K562 (cell line): ENCODE data around the gene YPEL3. TPM values are rescaled to one million over a fixed set of nuclear protein-coding genes. Genes with fewer than 3 reads are reported as not detected.

ENCODE experiments used
- ATF7 ChIP-seq: fragments of 450-650 bp; IDR thresholded peaks from 2 replicates; pipeline ENCODE4 v1.7.1; 2014; ENCODE audit warnings: mild to moderate bottlenecking, moderate library complexity
- E2F1 ChIP-seq: sonication (generic); formaldehyde crosslinking; IDR thresholded peaks from 2 replicates; pipeline ENCODE4 v1.8.1; 2023; ENCODE audit warnings: mild to moderate bottlenecking, missing genetic modification reagents, moderate library complexity
- HDAC1 ChIP-seq, 2 experiments: fragments of 450-650 bp; IDR thresholded peaks; 2 replicates each; pipeline ENCODE4 v1.6.1; 2016 to 2017; ENCODE audit warnings: inconsistent platforms in 1 of 2, mild to moderate bottlenecking in 1 of 2, moderate library complexity in 1 of 2
- KLF6 ChIP-seq: fragments of 250-450 bp; sonication (Bioruptor Pico); IDR thresholded peaks from 2 replicates; pipeline ENCODE4 v1.4.0; 2020; ENCODE audit warnings: mild to moderate bottlenecking, moderate library complexity, borderline replicate concordance
- RAD51 ChIP-seq: fragments of 450-650 bp; IDR thresholded peaks from 2 replicates; pipeline ENCODE4 v1.7.1; 2016; ENCODE audit warnings: low read depth, mild to moderate bottlenecking, borderline replicate concordance
- SAFB2 ChIP-seq: fragments of 200-400 bp; formaldehyde crosslinking; IDR thresholded peaks from 2 replicates; pipeline ENCODE4 v1.6.1; 2018; ENCODE audit warnings: borderline replicate concordance, low read length, low read depth, moderate library complexity; ENCODE audit not compliant: severe bottlenecking
- TFAM ChIP-seq: fragments of 250-450 bp; sonication (Bioruptor Pico); conservative IDR thresholded peaks from 2 replicates; pipeline ENCODE4 v1.5.0; 2021; ENCODE audit warnings: mild to moderate bottlenecking, moderate library complexity
- THRB ChIP-seq: fragments of 450-650 bp; formaldehyde crosslinking; conservative IDR thresholded peaks from 2 replicates; pipeline ENCODE4 v1.4.0; 2022; ENCODE audit warnings: mild to moderate bottlenecking, missing genetic modification characterization
- USF2 ChIP-seq: sonication (generic); formaldehyde crosslinking; IDR thresholded peaks from 2 replicates; pipeline ENCODE4 v1.5.0; 2020; ENCODE audit warnings: missing genetic modification reagents
- ZNF253 ChIP-seq: fragments of 250-450 bp; sonication (Bioruptor Pico); conservative IDR thresholded peaks from 2 replicates; pipeline ENCODE4 v1.6.1; 2021; ENCODE audit warnings: mild to moderate bottlenecking
- ZNF583 ChIP-seq: fragments of 250-450 bp; sonication (Bioruptor Pico); IDR thresholded peaks from 2 replicates; pipeline ENCODE4 v1.4.0; 2020
- polyA plus RNA-seq, 8 experiments: library from polyadenylated mRNA; depleted of rRNA in 4 of 8; stranded (reverse) in 5 of 8; unstranded in 3 of 8; fragments of >200 nt; fragmentation: Nextera tagmentation in 2 of 8; fragmentation: Illumina TruSeq in 1 of 8; extraction: Ambion mirVana in 2 of 8; extraction: Trizol in 1 of 8; gene quantifications; 2 replicates each; pipeline versions ENCODE4 v1.2.1 to v1.2.3, GENCODE V29; 2011 to 2014; ENCODE audit warnings: inconsistent platforms in 1 of 8, missing spikeins in 1 of 8
- total RNA-seq, 7 experiments: library from RNA; depleted of rRNA in 6 of 7; stranded (reverse); fragments of >200 nt in 6 of 7; fragmentation: Illumina TruSeq in 2 of 7; extraction: Trizol in 2 of 7; gene quantifications; 2 replicates each; pipeline versions ENCODE4 v1.2.1 to v1.2.3, GENCODE V29; 2011 to 2021; ENCODE audit warnings: low replicate concordance in 1 of 7
- TF ChIP-seq, protein P1 (sequence below), 2 experiments: fragments of 450-650 bp; formaldehyde crosslinking in 1 of 2; IDR thresholded peaks; 2 replicates each; pipeline versions ENCODE4 v1.4.0 to v1.6.1; 2014 to 2020; ENCODE audit warnings: mild to moderate bottlenecking in 2 of 2, borderline replicate concordance in 1 of 2, low read depth in 1 of 2
- TF ChIP-seq, protein P2 (sequence below): fragments of 250-450 bp; sonication (Bioruptor Pico); IDR thresholded peaks from 2 replicates; pipeline ENCODE4 v1.9.0; 2021; ENCODE audit warnings: mild to moderate bottlenecking, inconsistent platforms

The YPEL3 gene
- total and polyA plus RNA-seq, 9 of the 15 experiments (the other 6 are each of a cell fraction or from before 2014, with no cell fraction given), result 0.41 to 15.0 (median 2.9) TPM

- no peak for TF ChIP-seq ZNF253 (CRISPR knock-in tag)
- TF ChIP-seq THRB (CRISPR knock-in tag), result no peak
- peak; percentile 41; the same call in 1 of the 2 replicates for TF ChIP-seq E2F1 (CRISPR knock-in tag)
- TF ChIP-seq HDAC1 (IDR thresholded peaks at IDR 0.05), result peak; percentile 6 to 56; a peak in 1 of 4 replicates
- TF ChIP-seq, protein P1, sequence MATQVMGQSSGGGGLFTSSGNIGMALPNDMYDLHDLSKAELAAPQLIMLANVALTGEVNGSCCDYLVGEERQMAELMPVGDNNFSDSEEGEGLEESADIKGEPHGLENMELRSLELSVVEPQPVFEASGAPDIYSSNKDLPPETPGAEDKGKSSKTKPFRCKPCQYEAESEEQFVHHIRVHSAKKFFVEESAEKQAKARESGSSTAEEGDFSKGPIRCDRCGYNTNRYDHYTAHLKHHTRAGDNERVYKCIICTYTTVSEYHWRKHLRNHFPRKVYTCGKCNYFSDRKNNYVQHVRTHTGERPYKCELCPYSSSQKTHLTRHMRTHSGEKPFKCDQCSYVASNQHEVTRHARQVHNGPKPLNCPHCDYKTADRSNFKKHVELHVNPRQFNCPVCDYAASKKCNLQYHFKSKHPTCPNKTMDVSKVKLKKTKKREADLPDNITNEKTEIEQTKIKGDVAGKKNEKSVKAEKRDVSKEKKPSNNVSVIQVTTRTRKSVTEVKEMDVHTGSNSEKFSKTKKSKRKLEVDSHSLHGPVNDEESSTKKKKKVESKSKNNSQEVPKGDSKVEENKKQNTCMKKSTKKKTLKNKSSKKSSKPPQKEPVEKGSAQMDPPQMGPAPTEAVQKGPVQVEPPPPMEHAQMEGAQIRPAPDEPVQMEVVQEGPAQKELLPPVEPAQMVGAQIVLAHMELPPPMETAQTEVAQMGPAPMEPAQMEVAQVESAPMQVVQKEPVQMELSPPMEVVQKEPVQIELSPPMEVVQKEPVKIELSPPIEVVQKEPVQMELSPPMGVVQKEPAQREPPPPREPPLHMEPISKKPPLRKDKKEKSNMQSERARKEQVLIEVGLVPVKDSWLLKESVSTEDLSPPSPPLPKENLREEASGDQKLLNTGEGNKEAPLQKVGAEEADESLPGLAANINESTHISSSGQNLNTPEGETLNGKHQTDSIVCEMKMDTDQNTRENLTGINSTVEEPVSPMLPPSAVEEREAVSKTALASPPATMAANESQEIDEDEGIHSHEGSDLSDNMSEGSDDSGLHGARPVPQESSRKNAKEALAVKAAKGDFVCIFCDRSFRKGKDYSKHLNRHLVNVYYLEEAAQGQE (IDR thresholded peaks at IDR 0.05; ENCODE audit: borderline replicate concordance), result peak; percentile 69
- TF ChIP-seq, protein P1 (CRISPR knock-in tag; IDR thresholded peaks at IDR 0.05; ENCODE audit: low read depth), result peak; percentile 73; the same call in 1 of the 2 replicates
- TF ChIP-seq ZNF583 (CRISPR knock-in tag), result peak; percentile 98
- peak; percentile 62 for TF ChIP-seq USF2 (CRISPR knock-in tag)
- TF ChIP-seq KLF6, result peak; percentile 98
- TF ChIP-seq SAFB2, result no peak
- TF ChIP-seq ATF7, result peak; percentile 60; the same call in 1 of the 2 replicates
- TF ChIP-seq, protein P2, sequence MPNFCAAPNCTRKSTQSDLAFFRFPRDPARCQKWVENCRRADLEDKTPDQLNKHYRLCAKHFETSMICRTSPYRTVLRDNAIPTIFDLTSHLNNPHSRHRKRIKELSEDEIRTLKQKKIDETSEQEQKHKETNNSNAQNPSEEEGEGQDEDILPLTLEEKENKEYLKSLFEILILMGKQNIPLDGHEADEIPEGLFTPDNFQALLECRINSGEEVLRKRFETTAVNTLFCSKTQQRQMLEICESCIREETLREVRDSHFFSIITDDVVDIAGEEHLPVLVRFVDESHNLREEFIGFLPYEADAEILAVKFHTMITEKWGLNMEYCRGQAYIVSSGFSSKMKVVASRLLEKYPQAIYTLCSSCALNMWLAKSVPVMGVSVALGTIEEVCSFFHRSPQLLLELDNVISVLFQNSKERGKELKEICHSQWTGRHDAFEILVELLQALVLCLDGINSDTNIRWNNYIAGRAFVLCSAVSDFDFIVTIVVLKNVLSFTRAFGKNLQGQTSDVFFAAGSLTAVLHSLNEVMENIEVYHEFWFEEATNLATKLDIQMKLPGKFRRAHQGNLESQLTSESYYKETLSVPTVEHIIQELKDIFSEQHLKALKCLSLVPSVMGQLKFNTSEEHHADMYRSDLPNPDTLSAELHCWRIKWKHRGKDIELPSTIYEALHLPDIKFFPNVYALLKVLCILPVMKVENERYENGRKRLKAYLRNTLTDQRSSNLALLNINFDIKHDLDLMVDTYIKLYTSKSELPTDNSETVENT, result no peak
- no peak for TF ChIP-seq TFAM
- peak; percentile 60 for TF ChIP-seq RAD51
Observed at GRCh38 chr16:30092373-30093010, 3.5 kb downstream of the YPEL3 start (continued).
